ENCODE results near the gene ARHGEF28.

ARHGEF28 gene

DNA sequence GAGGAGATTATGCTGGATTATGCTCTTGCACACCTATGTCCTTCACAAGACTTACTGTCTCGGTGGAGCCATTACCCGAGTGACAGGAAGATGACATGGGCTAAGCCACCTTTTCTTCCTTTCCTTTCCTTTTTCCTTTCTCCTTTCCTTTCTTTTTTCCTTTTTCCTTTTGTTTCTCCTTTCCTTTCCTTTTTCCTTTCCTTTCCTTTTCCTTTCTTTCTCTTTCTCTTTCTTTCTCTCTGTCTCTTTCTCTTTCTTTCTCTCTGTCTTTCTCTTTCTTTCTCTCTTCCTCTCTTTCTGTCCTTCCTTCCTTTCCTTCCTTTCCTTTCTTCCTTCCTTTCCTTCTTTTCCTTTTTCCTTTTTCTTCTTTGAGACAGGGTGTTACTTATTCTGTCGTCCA is 202.5 kb downstream of the ARHGEF28 start:
- no peak for ATAC-seq
- TF ChIP-seq ZNF70 (CRISPR knock-in tag; IDR thresholded peaks at IDR 0.05) (no peak), ESRRG (CRISPR knock-in tag; IDR thresholded peaks at IDR 0.05) (no peak), CSDC2 (CRISPR knock-in tag; IDR thresholded peaks at IDR 0.05) (no peak), BACH2 (CRISPR knock-in tag; IDR thresholded peaks at IDR 0.05; ENCODE audit: borderline replicate concordance) (no peak), ZFP3 (CRISPR knock-in tag; IDR thresholded peaks at IDR 0.05) (no peak), ZNF565 (CRISPR knock-in tag; conservative IDR thresholded peaks at IDR 0.05; ENCODE audit: low read depth) (no peak), ZC3H10 (CRISPR knock-in tag; IDR thresholded peaks at IDR 0.05) (no peak), OSR1 (CRISPR knock-in tag; IDR thresholded peaks at IDR 0.05) (no peak), PPARA (CRISPR knock-in tag; IDR thresholded peaks at IDR 0.05; ENCODE audit: borderline replicate concordance) (no peak), TOX (CRISPR knock-in tag; IDR thresholded peaks at IDR 0.05; ENCODE audit: borderline replicate concordance) (no peak), GLIS3 (CRISPR knock-in tag; IDR thresholded peaks at IDR 0.05) (no peak), ARNTL (CRISPR knock-in tag; IDR thresholded peaks at IDR 0.05; ENCODE audit: borderline replicate concordance, low read depth) (no peak), ZFP30 (CRISPR knock-in tag; IDR thresholded peaks at IDR 0.05) (no peak), SNAI2 (CRISPR knock-in tag; IDR thresholded peaks at IDR 0.05) (no peak), ISL1 (CRISPR knock-in tag; IDR thresholded peaks at IDR 0.05) (no peak)
- TF ChIP-seq, protein P1, sequence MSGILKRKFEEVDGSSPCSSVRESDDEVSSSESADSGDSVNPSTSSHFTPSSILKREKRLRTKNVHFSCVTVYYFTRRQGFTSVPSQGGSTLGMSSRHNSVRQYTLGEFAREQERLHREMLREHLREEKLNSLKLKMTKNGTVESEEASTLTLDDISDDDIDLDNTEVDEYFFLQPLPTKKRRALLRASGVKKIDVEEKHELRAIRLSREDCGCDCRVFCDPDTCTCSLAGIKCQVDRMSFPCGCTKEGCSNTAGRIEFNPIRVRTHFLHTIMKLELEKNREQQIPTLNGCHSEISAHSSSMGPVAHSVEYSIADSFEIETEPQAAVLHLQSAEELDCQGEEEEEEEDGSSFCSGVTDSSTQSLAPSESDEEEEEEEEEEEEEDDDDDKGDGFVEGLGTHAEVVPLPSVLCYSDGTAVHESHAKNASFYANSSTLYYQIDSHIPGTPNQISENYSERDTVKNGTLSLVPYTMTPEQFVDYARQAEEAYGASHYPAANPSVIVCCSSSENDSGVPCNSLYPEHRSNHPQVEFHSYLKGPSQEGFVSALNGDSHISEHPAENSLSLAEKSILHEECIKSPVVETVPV (CRISPR knock-in tag; IDR thresholded peaks at IDR 0.05), result no peak
- TF ChIP-seq, protein P2, sequence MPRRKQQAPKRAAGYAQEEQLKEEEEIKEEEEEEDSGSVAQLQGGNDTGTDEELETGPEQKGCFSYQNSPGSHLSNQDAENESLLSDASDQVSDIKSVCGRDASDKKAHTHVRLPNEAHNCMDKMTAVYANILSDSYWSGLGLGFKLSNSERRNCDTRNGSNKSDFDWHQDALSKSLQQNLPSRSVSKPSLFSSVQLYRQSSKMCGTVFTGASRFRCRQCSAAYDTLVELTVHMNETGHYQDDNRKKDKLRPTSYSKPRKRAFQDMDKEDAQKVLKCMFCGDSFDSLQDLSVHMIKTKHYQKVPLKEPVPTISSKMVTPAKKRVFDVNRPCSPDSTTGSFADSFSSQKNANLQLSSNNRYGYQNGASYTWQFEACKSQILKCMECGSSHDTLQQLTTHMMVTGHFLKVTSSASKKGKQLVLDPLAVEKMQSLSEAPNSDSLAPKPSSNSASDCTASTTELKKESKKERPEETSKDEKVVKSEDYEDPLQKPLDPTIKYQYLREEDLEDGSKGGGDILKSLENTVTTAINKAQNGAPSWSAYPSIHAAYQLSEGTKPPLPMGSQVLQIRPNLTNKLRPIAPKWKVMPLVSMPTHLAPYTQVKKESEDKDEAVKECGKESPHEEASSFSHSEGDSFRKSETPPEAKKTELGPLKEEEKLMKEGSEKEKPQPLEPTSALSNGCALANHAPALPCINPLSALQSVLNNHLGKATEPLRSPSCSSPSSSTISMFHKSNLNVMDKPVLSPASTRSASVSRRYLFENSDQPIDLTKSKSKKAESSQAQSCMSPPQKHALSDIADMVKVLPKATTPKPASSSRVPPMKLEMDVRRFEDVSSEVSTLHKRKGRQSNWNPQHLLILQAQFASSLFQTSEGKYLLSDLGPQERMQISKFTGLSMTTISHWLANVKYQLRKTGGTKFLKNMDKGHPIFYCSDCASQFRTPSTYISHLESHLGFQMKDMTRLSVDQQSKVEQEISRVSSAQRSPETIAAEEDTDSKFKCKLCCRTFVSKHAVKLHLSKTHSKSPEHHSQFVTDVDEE (CRISPR knock-in tag; IDR thresholded peaks at IDR 0.05), result no peak
- TF ChIP-seq, protein P3, sequence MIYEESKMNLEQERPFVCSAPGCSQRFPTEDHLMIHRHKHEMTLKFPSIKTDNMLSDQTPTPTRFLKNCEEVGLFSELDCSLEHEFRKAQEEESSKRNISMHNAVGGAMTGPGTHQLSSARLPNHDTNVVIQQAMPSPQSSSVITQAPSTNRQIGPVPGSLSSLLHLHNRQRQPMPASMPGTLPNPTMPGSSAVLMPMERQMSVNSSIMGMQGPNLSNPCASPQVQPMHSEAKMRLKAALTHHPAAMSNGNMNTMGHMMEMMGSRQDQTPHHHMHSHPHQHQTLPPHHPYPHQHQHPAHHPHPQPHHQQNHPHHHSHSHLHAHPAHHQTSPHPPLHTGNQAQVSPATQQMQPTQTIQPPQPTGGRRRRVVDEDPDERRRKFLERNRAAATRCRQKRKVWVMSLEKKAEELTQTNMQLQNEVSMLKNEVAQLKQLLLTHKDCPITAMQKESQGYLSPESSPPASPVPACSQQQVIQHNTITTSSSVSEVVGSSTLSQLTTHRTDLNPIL (CRISPR knock-in tag; IDR thresholded peaks at IDR 0.05; ENCODE audit: low read depth), result no peak
- TF ChIP-seq, protein P4, sequence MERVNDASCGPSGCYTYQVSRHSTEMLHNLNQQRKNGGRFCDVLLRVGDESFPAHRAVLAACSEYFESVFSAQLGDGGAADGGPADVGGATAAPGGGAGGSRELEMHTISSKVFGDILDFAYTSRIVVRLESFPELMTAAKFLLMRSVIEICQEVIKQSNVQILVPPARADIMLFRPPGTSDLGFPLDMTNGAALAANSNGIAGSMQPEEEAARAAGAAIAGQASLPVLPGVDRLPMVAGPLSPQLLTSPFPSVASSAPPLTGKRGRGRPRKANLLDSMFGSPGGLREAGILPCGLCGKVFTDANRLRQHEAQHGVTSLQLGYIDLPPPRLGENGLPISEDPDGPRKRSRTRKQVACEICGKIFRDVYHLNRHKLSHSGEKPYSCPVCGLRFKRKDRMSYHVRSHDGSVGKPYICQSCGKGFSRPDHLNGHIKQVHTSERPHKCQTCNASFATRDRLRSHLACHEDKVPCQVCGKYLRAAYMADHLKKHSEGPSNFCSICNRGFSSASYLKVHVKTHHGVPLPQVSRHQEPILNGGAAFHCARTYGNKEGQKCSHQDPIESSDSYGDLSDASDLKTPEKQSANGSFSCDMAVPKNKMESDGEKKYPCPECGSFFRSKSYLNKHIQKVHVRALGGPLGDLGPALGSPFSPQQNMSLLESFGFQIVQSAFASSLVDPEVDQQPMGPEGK (CRISPR knock-in tag; IDR thresholded peaks at IDR 0.05; ENCODE audit: borderline replicate concordance), result no peak

DNA sequence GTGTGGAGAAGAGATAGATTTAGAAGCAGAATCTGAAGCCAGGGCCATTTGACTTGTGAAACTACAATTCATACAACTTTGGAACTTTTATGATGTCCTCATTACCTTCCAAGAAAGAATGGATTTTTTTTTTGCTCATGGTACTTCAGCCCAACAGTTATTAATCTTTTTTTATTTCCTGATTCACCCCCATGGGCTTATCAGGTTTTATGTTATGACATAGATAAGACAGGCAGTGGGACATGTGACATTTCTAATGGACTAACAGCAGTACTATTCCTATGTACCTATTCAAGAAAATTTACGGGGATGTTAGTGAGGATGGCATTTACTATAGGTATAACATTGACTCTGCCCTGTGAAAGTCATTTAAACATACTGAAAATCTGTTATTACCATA is 204.7 kb downstream of the ARHGEF28 start:
- TF ChIP-seq ZNF565 (CRISPR knock-in tag; conservative IDR thresholded peaks at IDR 0.05; ENCODE audit: low read depth) (no peak), OSR1 (CRISPR knock-in tag; IDR thresholded peaks at IDR 0.05) (no peak), ZNF8 (CRISPR knock-in tag; IDR thresholded peaks at IDR 0.05) (no peak), ZNF70 (CRISPR knock-in tag; IDR thresholded peaks at IDR 0.05) (no peak), ISL1 (CRISPR knock-in tag; IDR thresholded peaks at IDR 0.05) (no peak), GLIS3 (CRISPR knock-in tag; IDR thresholded peaks at IDR 0.05) (no peak), RARB (CRISPR knock-in tag; IDR thresholded peaks at IDR 0.05) (no peak), ZFP3 (CRISPR knock-in tag; IDR thresholded peaks at IDR 0.05) (no peak), ESRRG (CRISPR knock-in tag; IDR thresholded peaks at IDR 0.05) (no peak), ZC3H10 (CRISPR knock-in tag; IDR thresholded peaks at IDR 0.05) (no peak), TCF4 (CRISPR knock-in tag; IDR thresholded peaks at IDR 0.05; ENCODE audit: borderline replicate concordance) (no peak), ARNTL (CRISPR knock-in tag; IDR thresholded peaks at IDR 0.05; ENCODE audit: borderline replicate concordance, low read depth) (no peak), ZFP30 (CRISPR knock-in tag; IDR thresholded peaks at IDR 0.05) (no peak), PPARA (CRISPR knock-in tag; IDR thresholded peaks at IDR 0.05; ENCODE audit: borderline replicate concordance) (no peak), TOX (CRISPR knock-in tag; IDR thresholded peaks at IDR 0.05; ENCODE audit: borderline replicate concordance) (no peak), BACH2 (CRISPR knock-in tag; IDR thresholded peaks at IDR 0.05; ENCODE audit: borderline replicate concordance) (no peak), CSDC2 (CRISPR knock-in tag; IDR thresholded peaks at IDR 0.05) (no peak)
- TF ChIP-seq, protein P5, sequence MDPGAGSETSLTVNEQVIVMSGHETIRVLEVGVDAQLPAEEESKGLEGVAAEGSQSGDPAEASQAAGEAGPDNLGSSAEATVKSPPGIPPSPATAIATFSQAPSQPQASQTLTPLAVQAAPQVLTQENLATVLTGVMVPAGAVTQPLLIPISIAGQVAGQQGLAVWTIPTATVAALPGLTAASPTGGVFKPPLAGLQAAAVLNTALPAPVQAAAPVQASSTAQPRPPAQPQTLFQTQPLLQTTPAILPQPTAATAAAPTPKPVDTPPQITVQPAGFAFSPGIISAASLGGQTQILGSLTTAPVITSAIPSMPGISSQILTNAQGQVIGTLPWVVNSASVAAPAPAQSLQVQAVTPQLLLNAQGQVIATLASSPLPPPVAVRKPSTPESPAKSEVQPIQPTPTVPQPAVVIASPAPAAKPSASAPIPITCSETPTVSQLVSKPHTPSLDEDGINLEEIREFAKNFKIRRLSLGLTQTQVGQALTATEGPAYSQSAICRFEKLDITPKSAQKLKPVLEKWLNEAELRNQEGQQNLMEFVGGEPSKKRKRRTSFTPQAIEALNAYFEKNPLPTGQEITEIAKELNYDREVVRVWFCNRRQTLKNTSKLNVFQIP (CRISPR knock-in tag; IDR thresholded peaks at IDR 0.05; ENCODE audit: borderline replicate concordance, low read depth), result no peak
- TF ChIP-seq, protein P4 (CRISPR knock-in tag; IDR thresholded peaks at IDR 0.05; ENCODE audit: borderline replicate concordance), result no peak
- TF ChIP-seq, protein P2 (CRISPR knock-in tag; IDR thresholded peaks at IDR 0.05), result no peak
- ATAC-seq, result no peak
